ENCODE measurements around the gene CAPN1.
"Not testable (repeated sequence)": the region's sequence is repeated elsewhere in the genome, so short reads cannot be mapped to it uniquely, and the experiment has no call there.

CAPN1 gene

DNA sequence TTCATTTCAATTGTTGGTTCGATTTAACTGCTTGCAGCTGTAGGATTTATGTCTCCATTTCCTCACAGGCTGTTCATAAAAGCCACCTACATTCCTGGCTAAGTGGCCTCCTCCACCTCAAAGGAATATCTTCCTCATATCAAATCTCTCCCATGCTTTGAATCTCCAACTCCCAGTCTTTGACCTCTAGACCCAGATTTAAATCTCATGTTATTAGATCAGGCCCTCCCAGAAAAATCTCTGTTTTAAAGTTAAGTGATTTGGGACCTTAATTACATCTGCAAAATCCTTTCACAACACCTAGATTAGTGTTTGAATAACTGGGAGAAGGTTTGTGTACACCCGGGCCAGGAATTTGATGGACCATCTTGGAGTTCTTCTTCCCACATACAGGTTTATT, 46.2 kb downstream of the CAPN1 start:
- Histone ChIP-seq H3K27ac (ENCODE audit: low read depth in 2 of 2, low read length in 2 of 2) (no peak overlapping the region), H3K36me3 (ENCODE audit: control insufficient read depth in 2 of 2, insufficient read depth in 2 of 2, low read length in 2 of 2) (no peaks in the 10 kb centered on the region), H3K4me1 (ENCODE audit: control insufficient read depth in 2 of 2, insufficient read depth in 2 of 2, low read length in 2 of 2) (peaks cover 6 to 9% of the 10 kb centered on the region in 2 donors), H3K9ac (ENCODE audit: low read depth in 1 of 2, low read length in 2 of 2) (no peak overlapping the region), H3K4me3 (ENCODE audit: low read length in 2 of 2) (no peak overlapping the region), H3K27me3 (ENCODE audit: control insufficient read depth in 2 of 2, insufficient read depth in 2 of 2, low read length in 2 of 2) (no peaks in the 10 kb centered on the region), H3K9me3 (ENCODE audit: control insufficient read depth in 2 of 2, low read length in 2 of 2) (no peaks in the 10 kb centered on the region)

DNA sequence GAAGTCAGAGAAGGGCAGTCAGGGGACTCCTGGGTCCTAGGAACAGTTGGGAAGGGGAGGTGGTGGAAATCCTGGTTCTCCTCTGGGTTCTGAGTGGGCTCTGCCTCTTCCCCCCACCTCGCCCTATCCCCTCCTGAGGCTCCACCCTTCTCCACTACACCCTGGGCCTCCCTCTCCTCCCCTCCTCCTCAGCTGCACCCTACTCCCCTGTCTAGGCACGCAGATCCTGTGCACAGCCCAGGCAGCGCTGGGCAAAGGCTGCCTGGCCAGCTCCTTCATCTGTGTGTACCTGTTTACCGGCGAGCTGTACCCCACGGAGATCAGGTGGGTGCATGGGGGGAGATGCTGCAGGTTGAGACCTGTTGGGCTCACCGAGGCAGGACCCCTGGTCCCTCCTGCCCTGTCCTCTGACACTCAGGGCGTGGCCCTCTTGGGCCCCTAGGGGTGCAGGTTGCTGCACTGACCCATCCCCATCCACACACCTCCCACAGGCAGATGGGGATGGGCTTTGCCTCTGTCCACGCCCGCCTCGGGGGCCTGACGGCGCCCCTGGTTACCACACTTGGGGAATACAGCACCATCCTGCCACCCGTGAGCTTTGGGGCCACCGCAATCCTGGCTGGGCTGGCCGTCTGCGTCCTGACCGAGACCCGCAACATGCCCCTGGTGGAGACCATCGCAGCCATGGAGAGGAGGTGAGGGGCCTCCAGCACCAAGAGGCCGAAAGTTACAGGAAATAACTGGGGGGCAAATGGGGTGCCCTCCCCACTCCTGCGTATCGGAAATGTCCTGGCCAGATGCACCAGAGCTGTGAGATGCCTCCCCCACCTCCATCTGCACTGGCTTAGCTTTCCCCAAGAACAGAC, 54.7 kb downstream of the CAPN1 start:
- Histone ChIP-seq H3K27me3 (ENCODE audit: control insufficient read depth in 2 of 2, insufficient read depth in 2 of 2, low read length in 2 of 2) (no peaks in the 10 kb centered on the region), H3K4me3 (ENCODE audit: low read length in 2 of 2) (no peak overlapping the region), H3K36me3 (ENCODE audit: control insufficient read depth in 2 of 2, insufficient read depth in 2 of 2, low read length in 2 of 2) (no peaks in the 10 kb centered on the region)

DNA sequence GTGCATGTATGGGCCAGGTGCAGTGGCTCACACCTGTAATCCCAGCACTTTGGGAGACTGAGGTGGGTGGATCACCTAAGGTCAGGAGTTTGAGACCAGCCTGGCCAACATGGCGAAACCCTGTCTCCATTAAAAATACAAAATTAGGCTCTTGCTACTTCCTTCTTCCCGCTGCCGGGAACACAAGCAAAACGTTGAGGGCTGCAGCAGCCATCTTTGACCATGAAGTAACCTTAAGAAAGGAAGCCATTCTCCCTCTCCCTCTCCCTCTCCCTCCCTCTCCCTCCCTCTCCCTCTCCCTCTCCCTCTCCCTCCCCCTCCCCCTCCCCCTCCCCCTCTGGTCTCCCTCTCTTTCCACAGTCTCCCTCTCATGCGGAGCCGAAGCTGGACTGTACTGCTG, 56.6 kb downstream of the CAPN1 start:
- H3K36me3 ChIP-seq (ENCODE audit: control insufficient read depth in 2 of 2, insufficient read depth in 2 of 2, low read length in 2 of 2); H3K9ac ChIP-seq (ENCODE audit: low read depth in 1 of 2, low read length in 2 of 2); H3K4me1 ChIP-seq (ENCODE audit: control insufficient read depth in 2 of 2, insufficient read depth in 2 of 2, low read length in 2 of 2); H3K27ac ChIP-seq (ENCODE audit: low read depth in 2 of 2, low read length in 2 of 2); H3K9me3 ChIP-seq (ENCODE audit: control insufficient read depth in 2 of 2, low read length in 2 of 2); H3K4me3 ChIP-seq (ENCODE audit: low read length in 2 of 2); H3K27me3 ChIP-seq (ENCODE audit: control insufficient read depth in 2 of 2, insufficient read depth in 2 of 2, low read length in 2 of 2): not testable (repeated sequence)

More for the DNA sequence above, 54.7 kb downstream of the CAPN1 start:
- Histone ChIP-seq H3K9ac (ENCODE audit: low read depth in 1 of 2, low read length in 2 of 2) (no peak overlapping the region), H3K9me3 (ENCODE audit: control insufficient read depth in 2 of 2, low read length in 2 of 2) (no peaks in the 10 kb centered on the region), H3K4me1 (ENCODE audit: control insufficient read depth in 2 of 2, insufficient read depth in 2 of 2, low read length in 2 of 2) (no peaks in the 10 kb centered on the region), H3K27ac (ENCODE audit: low read depth in 2 of 2, low read length in 2 of 2) (no peak overlapping the region)

DNA sequence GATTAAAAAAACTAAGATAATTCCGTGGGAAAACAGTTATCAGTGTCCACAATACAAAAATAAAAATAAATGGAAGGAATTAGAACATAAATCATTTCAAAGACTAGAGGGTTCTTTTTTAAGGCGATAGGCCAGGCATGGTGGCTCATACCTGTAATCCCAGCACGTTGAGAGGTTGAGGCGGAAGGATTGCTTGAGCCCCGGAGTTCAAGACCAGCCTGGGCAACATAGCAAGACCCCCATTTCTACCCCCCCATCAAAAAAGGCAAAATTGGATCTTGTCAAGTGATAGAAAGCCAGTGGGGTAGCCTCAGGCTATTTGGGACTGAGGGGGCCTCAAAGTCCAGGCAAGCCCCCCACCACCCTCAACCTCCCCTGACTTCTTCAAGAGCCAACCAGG, 59.4 kb downstream of the CAPN1 start:
- Histone ChIP-seq H3K4me1 (ENCODE audit: control insufficient read depth in 2 of 2, insufficient read depth in 2 of 2, low read length in 2 of 2) (no peaks in the 10 kb centered on the region), H3K27ac (ENCODE audit: low read depth in 2 of 2, low read length in 2 of 2) (no peak overlapping the region), H3K9me3 (ENCODE audit: control insufficient read depth in 2 of 2, low read length in 2 of 2) (no peaks in the 10 kb centered on the region), H3K27me3 (ENCODE audit: control insufficient read depth in 2 of 2, insufficient read depth in 2 of 2, low read length in 2 of 2) (no peaks in the 10 kb centered on the region), H3K36me3 (ENCODE audit: control insufficient read depth in 2 of 2, insufficient read depth in 2 of 2, low read length in 2 of 2) (no peaks in the 10 kb centered on the region), H3K9ac (ENCODE audit: low read depth in 1 of 2, low read length in 2 of 2) (no peak overlapping the region), H3K4me3 (ENCODE audit: low read length in 2 of 2) (no peak overlapping the region)

DNA sequence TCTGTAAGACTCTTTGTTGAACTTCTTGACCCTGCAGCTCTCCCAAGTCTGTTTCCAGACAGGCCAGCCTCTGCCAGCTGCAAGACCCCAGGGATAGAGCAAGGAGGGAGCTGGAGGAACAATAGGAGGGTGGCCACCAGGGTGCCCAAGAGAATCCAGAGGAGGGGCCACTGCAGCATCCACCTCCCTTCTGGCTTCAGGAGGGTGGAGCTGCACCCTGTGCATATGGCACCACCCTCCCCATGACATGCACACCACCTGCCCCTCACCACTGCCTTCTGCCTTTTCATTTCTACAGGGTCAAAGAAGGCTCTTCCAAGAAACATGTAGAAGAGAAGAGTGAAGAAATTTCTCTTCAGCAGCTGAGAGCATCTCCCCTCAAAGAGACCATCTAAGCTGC, 60.0 kb downstream of the CAPN1 start:
- H3K27me3 ChIP-seq (ENCODE audit: control insufficient read depth in 2 of 2, insufficient read depth in 2 of 2, low read length in 2 of 2), result no peaks in the 10 kb centered on the region
- H3K4me3 ChIP-seq (ENCODE audit: low read length in 2 of 2), result no peak overlapping the region
- no peaks in the 10 kb centered on the region for H3K4me1 ChIP-seq (ENCODE audit: control insufficient read depth in 2 of 2, insufficient read depth in 2 of 2, low read length in 2 of 2)
- H3K27ac ChIP-seq (ENCODE audit: low read depth in 2 of 2, low read length in 2 of 2), result no peak overlapping the region
- H3K36me3 ChIP-seq (ENCODE audit: control insufficient read depth in 2 of 2, insufficient read depth in 2 of 2, low read length in 2 of 2), result no peaks in the 10 kb centered on the region
- no peak overlapping the region for H3K9ac ChIP-seq (ENCODE audit: low read depth in 1 of 2, low read length in 2 of 2)
- H3K9me3 ChIP-seq (ENCODE audit: control insufficient read depth in 2 of 2, low read length in 2 of 2), result no peaks in the 10 kb centered on the region

DNA sequence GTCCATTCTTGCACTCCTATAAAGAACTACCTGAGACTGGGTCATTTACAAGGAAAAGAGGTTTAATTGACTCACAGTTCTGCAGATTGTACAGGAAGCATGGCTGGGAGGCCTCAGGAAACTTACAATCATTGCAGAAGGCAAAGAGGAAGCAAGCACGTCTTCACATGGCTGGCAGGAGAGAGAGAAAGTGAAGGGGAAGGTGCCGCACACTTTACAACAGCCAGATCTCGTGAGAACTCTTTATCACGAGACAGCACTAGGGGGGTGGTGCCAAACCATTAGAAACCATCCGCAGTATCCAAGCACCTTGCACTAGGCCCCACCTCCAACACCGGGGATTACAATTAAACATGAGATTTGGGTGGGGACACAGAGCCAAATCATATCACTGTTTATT, 60.7 kb downstream of the CAPN1 start:
- Histone ChIP-seq H3K27ac (ENCODE audit: low read depth in 2 of 2, low read length in 2 of 2) (no peak overlapping the region), H3K27me3 (ENCODE audit: control insufficient read depth in 2 of 2, insufficient read depth in 2 of 2, low read length in 2 of 2) (no peaks in the 10 kb centered on the region), H3K9ac (ENCODE audit: low read depth in 1 of 2, low read length in 2 of 2) (no peak overlapping the region), H3K4me3 (ENCODE audit: low read length in 2 of 2) (no peak overlapping the region), H3K36me3 (ENCODE audit: control insufficient read depth in 2 of 2, insufficient read depth in 2 of 2, low read length in 2 of 2) (no peaks in the 10 kb centered on the region), H3K9me3 (ENCODE audit: control insufficient read depth in 2 of 2, low read length in 2 of 2) (no peaks in the 10 kb centered on the region), H3K4me1 (ENCODE audit: control insufficient read depth in 2 of 2, insufficient read depth in 2 of 2, low read length in 2 of 2) (no peaks in the 10 kb centered on the region)

DNA sequence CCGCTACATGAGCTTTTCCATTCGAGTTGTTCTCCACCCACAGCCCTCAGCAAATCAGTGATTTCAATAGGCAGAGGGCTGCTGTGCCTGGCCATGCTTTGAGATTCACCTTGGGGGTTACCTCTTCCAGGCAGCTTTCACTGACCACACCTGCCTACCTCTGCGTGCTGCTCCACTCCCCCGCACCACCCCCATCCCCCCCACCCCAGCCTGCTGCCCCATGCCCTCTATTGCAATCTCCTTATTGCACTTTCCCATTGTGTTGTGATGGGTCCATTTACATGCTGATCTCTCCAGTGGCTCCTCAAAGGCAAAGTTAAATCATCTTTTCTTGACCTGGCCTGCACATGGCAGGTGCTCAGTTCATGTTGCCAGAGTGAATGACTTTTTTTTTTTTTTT, 62.1 kb downstream of the CAPN1 start:
- Histone ChIP-seq H3K4me1 (ENCODE audit: control insufficient read depth in 2 of 2, insufficient read depth in 2 of 2, low read length in 2 of 2) (no peaks in the 10 kb centered on the region), H3K9me3 (ENCODE audit: control insufficient read depth in 2 of 2, low read length in 2 of 2) (no peaks in the 10 kb centered on the region), H3K27me3 (ENCODE audit: control insufficient read depth in 2 of 2, insufficient read depth in 2 of 2, low read length in 2 of 2) (no peaks in the 10 kb centered on the region), H3K9ac (ENCODE audit: low read depth in 1 of 2, low read length in 2 of 2) (no peak overlapping the region), H3K27ac (ENCODE audit: low read depth in 2 of 2, low read length in 2 of 2) (no peak overlapping the region), H3K36me3 (ENCODE audit: control insufficient read depth in 2 of 2, insufficient read depth in 2 of 2, low read length in 2 of 2) (no peaks in the 10 kb centered on the region), H3K4me3 (ENCODE audit: low read length in 2 of 2) (no peak overlapping the region)

DNA sequence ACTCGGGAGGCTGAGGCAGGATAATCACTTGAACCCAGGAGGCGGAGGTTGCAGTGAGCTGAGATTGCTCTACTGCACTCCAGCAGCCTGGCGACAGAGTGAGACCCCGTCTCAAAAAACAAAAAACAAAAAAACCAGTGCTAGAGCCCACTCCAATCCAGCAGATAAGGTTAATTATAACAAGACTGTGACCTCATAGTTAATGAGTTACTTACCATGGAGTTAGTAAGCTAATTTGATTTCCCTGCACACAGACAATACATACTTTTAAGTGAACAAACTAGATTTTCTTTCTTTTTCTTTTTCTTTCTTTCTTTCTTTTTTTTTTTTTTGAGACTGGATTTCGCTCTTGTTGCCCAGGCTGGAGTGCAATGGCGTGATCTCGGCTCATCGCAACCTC, 63.3 kb downstream of the CAPN1 start:
- not testable (repeated sequence) for H3K9me3 ChIP-seq (ENCODE audit: control insufficient read depth in 2 of 2, low read length in 2 of 2); H3K4me3 ChIP-seq (ENCODE audit: low read length in 2 of 2); H3K9ac ChIP-seq (ENCODE audit: low read depth in 1 of 2, low read length in 2 of 2); H3K27ac ChIP-seq (ENCODE audit: low read depth in 2 of 2, low read length in 2 of 2); H3K27me3 ChIP-seq (ENCODE audit: control insufficient read depth in 2 of 2, insufficient read depth in 2 of 2, low read length in 2 of 2); H3K4me1 ChIP-seq (ENCODE audit: control insufficient read depth in 2 of 2, insufficient read depth in 2 of 2, low read length in 2 of 2); H3K36me3 ChIP-seq (ENCODE audit: control insufficient read depth in 2 of 2, insufficient read depth in 2 of 2, low read length in 2 of 2)

DNA sequence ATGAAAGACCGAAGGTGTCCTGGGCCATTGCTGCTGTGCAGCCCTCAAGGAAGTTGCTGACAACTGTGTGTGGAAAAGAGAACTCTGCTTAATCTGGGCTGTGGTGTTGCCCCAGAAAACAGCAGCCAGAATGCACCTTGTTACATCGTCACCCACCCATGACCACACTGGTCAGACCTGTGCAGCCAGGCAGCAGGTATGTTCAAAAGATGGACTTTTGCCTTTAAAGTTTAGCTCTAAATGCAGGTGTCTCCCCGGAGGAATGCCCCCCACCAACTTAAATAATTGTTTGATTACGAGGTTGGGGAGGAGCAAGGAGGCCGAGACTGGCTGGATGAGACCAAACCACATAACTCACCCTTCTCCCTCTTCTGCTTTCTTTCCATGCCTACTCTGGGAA, 64.8 kb downstream of the CAPN1 start:
- H3K27me3 ChIP-seq (ENCODE audit: control insufficient read depth in 2 of 2, insufficient read depth in 2 of 2, low read length in 2 of 2), result no peaks in the 10 kb centered on the region
- no peak overlapping the region for H3K4me3 ChIP-seq (ENCODE audit: low read length in 2 of 2)
- H3K9ac ChIP-seq (ENCODE audit: low read depth in 1 of 2, low read length in 2 of 2), result no peak overlapping the region
- no peaks in the 10 kb centered on the region for H3K36me3 ChIP-seq (ENCODE audit: control insufficient read depth in 2 of 2, insufficient read depth in 2 of 2, low read length in 2 of 2)
- no peaks in the 10 kb centered on the region for H3K4me1 ChIP-seq (ENCODE audit: control insufficient read depth in 2 of 2, insufficient read depth in 2 of 2, low read length in 2 of 2)
- H3K27ac ChIP-seq (ENCODE audit: low read depth in 2 of 2, low read length in 2 of 2), result no peak overlapping the region
- H3K9me3 ChIP-seq (ENCODE audit: control insufficient read depth in 2 of 2, low read length in 2 of 2), result no peaks in the 10 kb centered on the region

DNA sequence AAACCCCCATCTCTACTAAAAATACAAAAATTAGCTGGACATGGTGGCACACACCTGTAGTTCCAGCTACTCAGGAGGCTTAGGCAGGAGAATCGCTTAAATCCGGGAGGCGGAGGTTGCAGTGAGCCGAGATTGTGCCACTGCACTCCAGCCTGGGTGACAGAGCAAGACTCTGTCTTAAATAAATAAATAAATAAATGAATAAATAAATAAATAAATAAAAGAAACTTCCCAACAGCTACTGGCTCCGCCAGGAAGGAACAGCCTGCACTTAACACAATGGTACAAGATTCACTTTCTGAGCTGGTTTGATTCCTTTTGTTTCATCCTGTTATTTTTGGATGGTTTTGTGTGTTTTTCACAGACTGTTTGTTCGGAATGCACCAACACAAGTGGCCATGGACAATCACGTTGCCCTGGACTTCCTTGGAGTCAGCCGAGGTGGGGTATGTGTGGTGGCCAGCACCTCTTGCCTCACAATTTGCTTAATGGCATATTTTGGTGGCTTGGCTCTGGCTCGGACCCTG, 66.5 kb downstream of the CAPN1 start:
- not testable (repeated sequence) for H3K4me1 ChIP-seq (ENCODE audit: control insufficient read depth in 2 of 2, insufficient read depth in 2 of 2, low read length in 2 of 2); H3K9me3 ChIP-seq (ENCODE audit: control insufficient read depth in 2 of 2, low read length in 2 of 2); H3K27ac ChIP-seq (ENCODE audit: low read depth in 2 of 2, low read length in 2 of 2); H3K36me3 ChIP-seq (ENCODE audit: control insufficient read depth in 2 of 2, insufficient read depth in 2 of 2, low read length in 2 of 2); H3K9ac ChIP-seq (ENCODE audit: low read depth in 1 of 2, low read length in 2 of 2); H3K4me3 ChIP-seq (ENCODE audit: low read length in 2 of 2); H3K27me3 ChIP-seq (ENCODE audit: control insufficient read depth in 2 of 2, insufficient read depth in 2 of 2, low read length in 2 of 2)
